CD4-positive, alpha-beta memory T cell (primary cell): ENCODE data around the gene LBR. TPM values are rescaled to one million over a fixed set of nuclear protein-coding genes. Genes with fewer than 3 reads are reported as not detected.

Source experiments
- CTCF ChIA-PET: fragments of 350-600 bp; sonication (Branson Sonifier 250); formaldehyde crosslinking; loops from one replicate; lab custom pipeline; 2021; ENCODE audit warnings: inconsistent platforms; ENCODE audit not compliant: partially characterized antibody; lab: Charles Lee
- POLR2A ChIA-PET: fragments of 350-600 bp; sonication (Branson Sonifier 250); formaldehyde crosslinking; loops from one replicate; lab custom pipeline; 2021; ENCODE audit not compliant: partially characterized antibody; lab: Charles Lee
- DNase-seq, 5 donors: peaks; one replicate each; pipeline versions ENCODE4 v3.0.0 to v3.0.0-alpha.2; 2020 to 2022; ENCODE audit warnings: mixed read lengths in 1 of 5
- H3K27ac ChIP-seq: one replicate; pipeline ENCODE4 v1.7.0; 2013; ENCODE audit warnings: low read depth, low read length
- H3K27me3 ChIP-seq: 2 replicates; pipeline ENCODE4 v1.7.0; 2013; ENCODE audit warnings: mild to moderate bottlenecking, low read length, moderate library complexity; ENCODE audit not compliant: insufficient read depth
- H3K36me3 ChIP-seq: 2 replicates; pipeline ENCODE4 v1.7.0; 2013; ENCODE audit warnings: mild to moderate bottlenecking, low read length, moderate library complexity; ENCODE audit not compliant: insufficient read depth
- H3K4me1 ChIP-seq: 2 replicates; pipeline ENCODE4 v1.7.0; 2013; ENCODE audit warnings: mild to moderate bottlenecking, low read length, moderate library complexity; ENCODE audit not compliant: insufficient read depth
- H3K4me3 ChIP-seq, 2 donors: one replicate each; pipeline ENCODE4 v1.7.0; 2013; ENCODE audit warnings: low read length in 2 of 2, mild to moderate bottlenecking in 1 of 2
- H3K9me3 ChIP-seq, 2 donors: one replicate each; pipeline ENCODE4 v1.7.0; 2013; ENCODE audit warnings: low read length in 2 of 2, control low read depth in 1 of 2; ENCODE audit not compliant: control insufficient read depth in 1 of 2
- H3K27ac Mint-ChIP-seq, 7 donors: one replicate each; pipeline ENCODE4 v1.8.0; 2020 to 2021; ENCODE audit warnings: mixed read lengths in 7 of 7, mild to moderate bottlenecking in 6 of 7, inconsistent platforms in 3 of 7, moderate library complexity in 3 of 7
- H3K27me3 Mint-ChIP-seq, 2 donors: one replicate each; pipeline ENCODE4 v1.8.0; 2020 to 2021; ENCODE audit warnings: mixed read lengths in 2 of 2
- H3K36me3 Mint-ChIP-seq, 2 donors: one replicate each; pipeline ENCODE4 v1.8.0; 2020 to 2021; ENCODE audit warnings: mixed read lengths in 2 of 2, inconsistent platforms in 1 of 2, mild to moderate bottlenecking in 1 of 2
- H3K4me1 Mint-ChIP-seq, 4 donors: one replicate each; pipeline ENCODE4 v1.8.0; 2020 to 2021; ENCODE audit warnings: mixed read lengths in 4 of 4, mild to moderate bottlenecking in 1 of 4
- H3K4me3 Mint-ChIP-seq, 8 donors: one replicate each; pipeline ENCODE4 v1.8.0; 2020 to 2021; ENCODE audit warnings: mixed read lengths in 8 of 8, mild to moderate bottlenecking in 7 of 8, moderate library complexity in 6 of 8, inconsistent platforms in 3 of 8
- H3K9me3 Mint-ChIP-seq, 8 donors: one replicate each; pipeline ENCODE4 v1.8.0; 2020 to 2021; ENCODE audit warnings: mixed read lengths in 8 of 8, mild to moderate bottlenecking in 5 of 8, inconsistent platforms in 3 of 8, moderate library complexity in 1 of 8
- intact Hi-C: fragments of 100-400 bp; cut with micrococcal nuclease; formaldehyde crosslinking; loops from one replicate; pipeline ENCODE4 v1.15.1; 2023
- polyA plus RNA-seq, 2 donors: library from polyadenylated mRNA; unstranded; fragments of 300-500 nt; fragmentation: Illumina TruSeq; gene quantifications; one replicate each; pipeline ENCODE4 v1.2.3, GENCODE V29; 2021
- total RNA-seq, 2 experiments: library from RNA; stranded (reverse); gene quantifications; one replicate each; pipeline ENCODE4 v1.2.3, GENCODE V29; 2021

The LBR gene
- total and polyA plus RNA-seq, 4 experiments from 2014 or later, result 106 to 150 (median 129) TPM

DNA sequence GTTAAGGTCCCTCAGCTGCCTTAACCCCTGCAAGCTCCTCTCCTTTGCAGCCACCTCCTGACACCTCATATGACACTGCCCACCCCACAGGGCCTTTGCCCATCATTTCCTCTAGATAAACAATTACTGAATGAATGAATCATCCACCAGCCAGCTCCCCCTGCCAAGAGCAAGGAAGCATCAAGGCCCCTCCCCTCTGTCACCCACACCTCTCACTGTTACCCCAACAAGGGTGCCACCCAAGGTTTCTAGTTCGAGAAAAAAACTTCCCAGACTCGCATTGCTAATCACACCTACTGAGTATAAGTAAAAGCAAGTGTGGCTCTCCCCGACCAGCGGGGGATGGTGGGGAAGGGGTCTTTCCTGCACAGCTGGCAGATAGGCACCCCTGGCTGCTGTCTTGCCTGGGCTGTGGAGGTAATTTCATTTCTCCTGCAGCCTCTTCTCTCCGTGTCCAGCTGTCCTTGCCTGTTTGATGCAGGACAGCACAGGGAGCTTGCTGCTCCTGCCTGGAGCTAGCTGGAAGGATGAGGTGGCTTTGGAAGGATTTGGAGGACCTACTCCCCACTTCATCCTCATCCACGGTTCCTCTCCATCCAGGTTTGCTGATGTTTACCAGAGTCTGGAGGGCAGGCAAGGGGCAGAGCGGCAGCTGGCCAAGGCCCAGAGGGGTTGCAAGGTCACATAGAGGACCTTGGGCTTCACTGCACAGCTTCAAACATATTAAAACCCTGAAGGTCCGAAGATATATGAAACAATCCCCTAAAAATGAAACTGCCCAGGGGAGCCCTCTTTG, 33.1 kb upstream of the LBR start:
- peak; percentile 24 to 75 (median 35) for DNase-seq
- peak overlapping the region; percentile 8 for H3K27ac ChIP-seq
- peak overlapping the region in 6 of 7 donors; percentile 39 to 91 (median 76) for H3K27ac Mint-ChIP-seq
- intact Hi-C loops, result no loop called here
- peaks cover 20 to 51% (median 39%) of the 10 kb centered on the region in 4 donors for H3K4me1 Mint-ChIP-seq
- CTCF ChIA-PET, result interaction anchor here (1.1 to 1.7 kb wide), 6 partner anchors 9 to 422 kb away, joined by 3 to 7 read pairs (median 5); partner anchors contain the start of gene TMEM63A
- POLR2A ChIA-PET, result interaction anchor here (0.6 to 4.2 kb wide), 4 partner anchors 16 to 436 kb away, joined by 3 to 34 read pairs (median 12); partner anchors contain the start of gene LBR
- peak overlapping the region in 3 of 8 donors; percentile 25 to 57 (median 41) for H3K4me3 Mint-ChIP-seq
- no peaks in the 10 kb centered on the region for H3K36me3 ChIP-seq
- no peaks in the 10 kb centered on the region for H3K9me3 Mint-ChIP-seq
- H3K27me3 ChIP-seq, result no peaks in the 10 kb centered on the region
- H3K4me3 ChIP-seq, result no peak overlapping the region
- no peaks in the 10 kb centered on the region for H3K9me3 ChIP-seq
- H3K27me3 Mint-ChIP-seq, result no peaks in the 10 kb centered on the region
- H3K4me1 ChIP-seq, result peaks cover 36% of the 10 kb centered on the region
- H3K36me3 Mint-ChIP-seq, result no peaks in the 10 kb centered on the region

DNA sequence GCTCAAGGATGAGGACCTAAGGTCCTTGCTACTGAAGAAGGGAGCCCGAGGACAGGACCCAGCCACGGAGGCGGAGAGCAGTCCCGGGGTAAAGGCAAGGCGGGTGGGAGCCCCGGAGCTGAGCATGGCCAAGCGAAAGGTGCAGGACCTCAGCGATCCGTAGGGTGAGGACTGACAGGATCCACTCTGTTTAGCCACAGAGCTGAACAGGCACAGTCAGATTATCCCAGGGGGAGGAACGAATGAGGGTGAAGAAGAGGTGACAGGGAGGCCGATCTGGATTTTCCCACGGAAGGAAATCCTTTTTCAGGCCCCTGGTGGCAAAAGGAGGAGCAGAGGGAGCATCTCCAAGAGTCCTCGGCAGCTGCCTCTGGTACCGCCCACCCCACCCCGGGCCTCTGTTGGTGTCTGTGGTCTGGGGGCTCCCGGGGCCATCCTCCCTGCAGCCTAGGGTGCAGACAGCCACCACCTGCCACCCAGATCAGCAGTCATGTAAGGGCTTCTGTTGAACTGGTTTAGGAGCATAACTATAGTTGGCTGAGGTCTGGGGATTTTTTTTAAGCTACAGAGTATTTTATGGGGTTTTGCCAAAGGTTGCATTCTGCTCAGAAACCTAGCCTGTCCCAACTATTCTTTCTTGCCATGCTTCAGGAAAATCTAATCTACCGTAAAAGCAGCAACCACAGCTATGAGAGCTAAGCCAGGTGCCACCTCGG, 32.3 kb upstream of the LBR start:
- Mint-ChIP-seq H3K27ac (peak overlapping the region in 6 of 7 donors; percentile 39 to 91 (median 80)), H3K4me1 (peaks cover 19 to 45% (median 36%) of the 10 kb centered on the region in 4 donors), H3K4me3 (peak overlapping the region in 2 of 8 donors; percentile 41 to 57), H3K36me3 (no peaks in the 10 kb centered on the region), H3K9me3 (no peaks in the 10 kb centered on the region), H3K27me3 (no peaks in the 10 kb centered on the region)
- peaks cover 31% of the 10 kb centered on the region for H3K4me1 ChIP-seq
- no peaks in the 10 kb centered on the region for H3K27me3 ChIP-seq
- POLR2A ChIA-PET, result interaction anchor here (0.8 to 4.2 kb wide), 3 partner anchors 15 to 437 kb away, joined by 3 to 34 read pairs (median 21); partner anchors contain the start of gene LBR
- no peaks in the 10 kb centered on the region for H3K36me3 ChIP-seq
- H3K27ac ChIP-seq, result no peak overlapping the region
- no peak for DNase-seq
- CTCF ChIA-PET, result interaction anchor here (1.1 to 1.7 kb wide), 5 partner anchors 10 to 423 kb away, joined by 3 to 7 read pairs (median 5); partner anchors contain the start of gene TMEM63A
- H3K4me3 ChIP-seq, result no peak overlapping the region
- intact Hi-C loops, result no loop called here
- no peaks in the 10 kb centered on the region for H3K9me3 ChIP-seq

DNA sequence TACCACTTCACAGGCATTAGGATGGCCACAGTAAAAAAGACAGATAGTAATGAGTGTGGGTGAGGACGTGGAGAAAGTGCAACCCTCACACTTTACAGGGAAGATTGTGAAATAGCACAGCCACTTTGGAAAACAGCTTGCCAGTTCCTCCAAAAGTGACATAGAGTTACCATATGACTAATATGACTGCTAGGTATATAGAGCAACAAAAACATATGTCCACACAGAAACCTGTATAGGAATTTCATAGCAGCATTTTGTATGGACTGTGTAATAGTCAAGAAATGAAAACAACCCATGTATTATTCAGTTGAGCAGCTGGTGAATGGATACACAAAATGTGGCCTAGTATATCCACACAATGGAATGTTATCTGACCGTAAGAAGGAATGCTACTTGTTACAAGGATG, 30.4 kb upstream of the LBR start:
- no peaks in the 10 kb centered on the region for H3K27me3 Mint-ChIP-seq
- H3K27ac Mint-ChIP-seq, result no peak overlapping the region
- no peaks in the 10 kb centered on the region for H3K27me3 ChIP-seq
- H3K36me3 Mint-ChIP-seq, result no peaks in the 10 kb centered on the region
- CTCF ChIA-PET, result interaction anchor here (1.1 kb wide), 1 partner anchor 16 kb away, joined by 3 read pairs; no protein-coding TSS in a partner anchor
- no peak overlapping the region for H3K27ac ChIP-seq
- H3K36me3 ChIP-seq, result no peaks in the 10 kb centered on the region
- peaks cover 12 to 42% (median 35%) of the 10 kb centered on the region in 4 donors for H3K4me1 Mint-ChIP-seq
- H3K9me3 ChIP-seq, result no peaks in the 10 kb centered on the region
- no peak overlapping the region for H3K4me3 ChIP-seq
- no peak overlapping the region for H3K4me3 Mint-ChIP-seq
- DNase-seq, result no peak
- POLR2A ChIA-PET, result interaction anchor here (0.6 to 4.2 kb wide), 4 partner anchors 9 to 30 kb away, joined by 3 to 21 read pairs (median 4); partner anchors contain the start of gene LBR
- H3K4me1 ChIP-seq, result peaks cover 28% of the 10 kb centered on the region
- no peaks in the 10 kb centered on the region for H3K9me3 Mint-ChIP-seq
- intact Hi-C loops, result no loop called here

DNA sequence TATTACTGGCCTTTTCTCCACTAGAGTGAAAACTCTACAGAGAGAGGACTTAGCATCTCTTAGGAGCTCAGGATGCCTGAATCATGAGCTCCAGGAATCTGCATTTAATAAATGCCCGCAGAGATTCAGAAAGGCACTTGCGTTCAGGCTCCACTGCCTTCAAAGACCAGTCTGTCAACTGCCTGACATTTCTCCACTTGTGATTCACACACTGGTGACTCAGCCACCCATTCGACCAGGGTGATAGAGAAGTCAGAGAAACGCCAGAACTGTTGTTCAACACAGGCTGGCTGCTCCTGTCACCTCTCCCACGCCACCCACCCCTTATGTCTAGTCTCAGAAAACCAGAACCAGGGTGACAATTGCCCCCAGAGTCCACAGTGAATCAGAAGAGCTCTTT, 26.9 kb upstream of the LBR start:
- Mint-ChIP-seq H3K4me1 (peaks cover 2 to 23% (median 19%) of the 10 kb centered on the region in 4 donors), H3K36me3 (no peaks in the 10 kb centered on the region), H3K27me3 (no peaks in the 10 kb centered on the region), H3K27ac (peak overlapping the region in 2 of 7 donors; percentile 79 to 86), H3K4me3 (no peak overlapping the region), H3K9me3 (no peaks in the 10 kb centered on the region)
- DNase-seq, result no peak
- H3K4me3 ChIP-seq, result no peak overlapping the region
- no peaks in the 10 kb centered on the region for H3K36me3 ChIP-seq
- no peaks in the 10 kb centered on the region for H3K9me3 ChIP-seq
- peaks cover 6% of the 10 kb centered on the region for H3K4me1 ChIP-seq
- H3K27me3 ChIP-seq, result no peaks in the 10 kb centered on the region
- intact Hi-C loops, result no loop called here
- H3K27ac ChIP-seq, result no peak overlapping the region
- ChIA-PET CTCF (interaction anchor here (0.9 to 1.4 kb wide), 5 partner anchors 10 to 29 kb away, joined by 3 to 4 read pairs (median 3); no protein-coding TSS in a partner anchor), POLR2A (interaction anchor here (0.7 to 3.3 kb wide), 4 partner anchors 10 to 545 kb away, joined by 3 to 11 read pairs (median 8); partner anchors contain the start of genes LBR and SDE2)

DNA sequence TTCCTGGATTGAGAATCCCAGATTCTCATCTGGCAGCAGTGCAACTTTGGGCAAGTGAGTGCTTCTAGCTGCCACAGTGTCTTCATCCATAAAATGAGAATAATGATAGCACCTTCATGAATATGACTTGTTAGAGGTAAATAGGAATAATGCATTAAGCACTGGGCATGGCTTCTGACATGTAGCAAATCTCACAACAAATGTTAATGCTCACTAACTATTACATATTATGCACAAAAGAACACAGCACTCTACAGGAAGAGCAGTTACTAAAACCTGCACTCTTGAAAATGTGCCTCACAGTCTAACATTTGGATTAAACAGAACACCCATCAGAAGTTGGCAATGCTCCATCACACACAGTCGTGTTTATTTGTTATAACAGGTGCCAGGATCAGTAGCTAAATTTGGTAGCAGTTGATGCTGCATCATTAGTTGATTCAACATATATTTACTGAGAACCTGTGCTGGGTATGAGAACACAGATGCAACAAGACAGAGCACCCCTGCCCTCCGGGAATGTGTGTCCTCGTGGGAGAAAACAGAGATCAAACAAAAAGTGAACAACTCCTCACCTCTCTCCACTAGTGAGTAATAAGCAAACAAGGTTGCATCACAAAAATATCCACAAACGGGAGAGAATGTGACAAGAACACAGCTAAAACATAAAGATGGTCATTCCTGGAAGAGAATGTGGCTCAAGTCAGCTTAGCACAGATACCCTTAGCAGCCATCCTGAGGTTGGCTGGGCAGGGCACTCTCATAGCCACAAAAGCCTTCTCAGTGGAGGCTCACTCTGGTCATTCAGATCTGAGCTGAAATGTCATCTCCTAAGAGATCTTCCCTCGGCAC, 26.2 kb upstream of the LBR start:
- DNase-seq, result no peak
- Mint-ChIP-seq H3K4me1 (peaks cover 0 to 20% (median 14%) of the 10 kb centered on the region in 4 donors), H3K9me3 (no peaks in the 10 kb centered on the region), H3K27me3 (no peaks in the 10 kb centered on the region), H3K4me3 (no peak overlapping the region), H3K27ac (peak overlapping the region in 1 of 7 donors; percentile 15), H3K36me3 (no peaks in the 10 kb centered on the region)
- no peak overlapping the region for H3K4me3 ChIP-seq
- CTCF ChIA-PET, result interaction anchor here (0.9 to 1.4 kb wide), 4 partner anchors 10 to 29 kb away, joined by 3 to 4 read pairs (median 4); no protein-coding TSS in a partner anchor
- H3K27ac ChIP-seq, result no peak overlapping the region
- no peaks in the 10 kb centered on the region for H3K9me3 ChIP-seq
- intact Hi-C loops, result no loop called here
- POLR2A ChIA-PET, result interaction anchor here (0.7 to 3.3 kb wide), 4 partner anchors 9 to 546 kb away, joined by 3 to 11 read pairs (median 8); partner anchors contain the start of genes LBR and SDE2
- H3K4me1 ChIP-seq, result peaks cover 6% of the 10 kb centered on the region
- no peaks in the 10 kb centered on the region for H3K27me3 ChIP-seq
- no peaks in the 10 kb centered on the region for H3K36me3 ChIP-seq

DNA sequence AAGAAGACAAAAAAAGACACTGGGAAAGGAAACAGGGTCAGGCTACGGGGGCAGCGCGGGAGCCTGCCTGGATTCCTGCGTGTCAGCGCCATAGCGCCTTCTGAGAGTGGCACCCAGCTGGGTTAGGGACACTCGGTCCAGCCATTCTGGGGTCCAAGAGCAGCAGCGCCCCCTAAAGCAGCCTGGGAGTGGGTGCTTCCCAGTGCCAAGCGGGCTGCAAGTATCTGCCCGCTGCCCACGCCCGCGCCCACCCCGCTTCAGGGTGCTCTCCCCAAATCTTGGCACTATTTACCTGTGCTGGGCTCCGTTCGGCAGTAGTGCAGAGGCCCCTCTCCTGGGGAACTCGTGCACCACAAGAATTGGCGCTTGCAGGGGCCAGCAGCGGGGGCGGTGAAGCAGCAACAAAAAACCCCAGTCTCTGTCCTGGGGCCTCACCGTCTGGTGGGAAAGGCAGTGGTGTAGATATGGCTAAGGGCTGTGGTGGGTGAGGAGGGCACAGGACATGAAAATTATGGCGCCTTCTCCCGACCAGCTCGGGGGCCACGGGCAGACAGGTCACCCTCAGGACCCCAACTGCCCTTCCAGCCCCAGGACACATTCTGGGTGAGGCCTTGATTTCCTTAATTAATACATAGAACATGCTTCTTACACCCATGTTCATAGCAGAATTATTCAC, 24.1 kb upstream of the LBR start:
- no peaks in the 10 kb centered on the region for H3K9me3 Mint-ChIP-seq
- Histone ChIP-seq H3K4me3 (no peak overlapping the region), H3K36me3 (no peaks in the 10 kb centered on the region), H3K9me3 (no peaks in the 10 kb centered on the region), H3K27me3 (no peaks in the 10 kb centered on the region), H3K4me1 (peaks cover 11% of the 10 kb centered on the region), H3K27ac (no peak overlapping the region)
- no peak for DNase-seq
- ChIA-PET POLR2A (no interaction called here), CTCF (interaction anchor here (1.0 to 1.4 kb wide), 2 partner anchors 15 to 22 kb away, joined by 4 to 6 read pairs; no protein-coding TSS in a partner anchor)
- H3K36me3 Mint-ChIP-seq, result no peaks in the 10 kb centered on the region
- H3K27ac Mint-ChIP-seq, result no peak overlapping the region
- peaks cover 0 to 26% (median 18%) of the 10 kb centered on the region in 4 donors for H3K4me1 Mint-ChIP-seq
- intact Hi-C loops, result no loop called here
- no peaks in the 10 kb centered on the region for H3K27me3 Mint-ChIP-seq
- no peak overlapping the region for H3K4me3 Mint-ChIP-seq
